GM13977 (cell line): ENCODE results near the gene ABHD8.
A peak's percentile ranks its signal among the peaks of the same experiment; 100 is the strongest.

Experiments used
- DNase-seq: peaks from one replicate; pipeline ENCODE4 v3.0.0; 2012; ENCODE audit warnings: low spot score
- in situ Hi-C: fragments of 300-500 bp; cut with MboI; formaldehyde crosslinking; loops from one replicate; pipeline ENCODE4 v1.12.0; 2022; ENCODE audit warnings: low sequenced_read_pairs, low pct_unique_long_range_greater_than_20kb, mixed read lengths, inconsistent platforms; ENCODE audit not compliant: unreplicated experiment
- TF ChIP-seq, protein P1 (sequence below): IDR thresholded peaks from 2 replicates; pipeline ENCODE4 v1.5.1; 2012; ENCODE audit warnings: mild to moderate bottlenecking, control low read depth; ENCODE audit not compliant: insufficient read depth; ENCODE audit errors: extremely low read depth, missing control alignments

ABHD8 gene

GRCh38 chr19:17325881-17326594, 22.8 kb upstream of the ABHD8 start:
- TF ChIP-seq, protein P1, sequence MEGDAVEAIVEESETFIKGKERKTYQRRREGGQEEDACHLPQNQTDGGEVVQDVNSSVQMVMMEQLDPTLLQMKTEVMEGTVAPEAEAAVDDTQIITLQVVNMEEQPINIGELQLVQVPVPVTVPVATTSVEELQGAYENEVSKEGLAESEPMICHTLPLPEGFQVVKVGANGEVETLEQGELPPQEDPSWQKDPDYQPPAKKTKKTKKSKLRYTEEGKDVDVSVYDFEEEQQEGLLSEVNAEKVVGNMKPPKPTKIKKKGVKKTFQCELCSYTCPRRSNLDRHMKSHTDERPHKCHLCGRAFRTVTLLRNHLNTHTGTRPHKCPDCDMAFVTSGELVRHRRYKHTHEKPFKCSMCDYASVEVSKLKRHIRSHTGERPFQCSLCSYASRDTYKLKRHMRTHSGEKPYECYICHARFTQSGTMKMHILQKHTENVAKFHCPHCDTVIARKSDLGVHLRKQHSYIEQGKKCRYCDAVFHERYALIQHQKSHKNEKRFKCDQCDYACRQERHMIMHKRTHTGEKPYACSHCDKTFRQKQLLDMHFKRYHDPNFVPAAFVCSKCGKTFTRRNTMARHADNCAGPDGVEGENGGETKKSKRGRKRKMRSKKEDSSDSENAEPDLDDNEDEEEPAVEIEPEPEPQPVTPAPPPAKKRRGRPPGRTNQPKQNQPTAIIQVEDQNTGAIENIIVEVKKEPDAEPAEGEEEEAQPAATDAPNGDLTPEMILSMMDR = no peak
- in situ Hi-C loops = no loop called here
- DNase-seq = no peak

- no peak for DNase-seq
- TF ChIP-seq, protein P1 = no peak
- in situ Hi-C loops = no loop called here
These were observed 21.9 kb upstream of the ABHD8 start for GRCh38 chr19:17325133-17325532.

DNA sequence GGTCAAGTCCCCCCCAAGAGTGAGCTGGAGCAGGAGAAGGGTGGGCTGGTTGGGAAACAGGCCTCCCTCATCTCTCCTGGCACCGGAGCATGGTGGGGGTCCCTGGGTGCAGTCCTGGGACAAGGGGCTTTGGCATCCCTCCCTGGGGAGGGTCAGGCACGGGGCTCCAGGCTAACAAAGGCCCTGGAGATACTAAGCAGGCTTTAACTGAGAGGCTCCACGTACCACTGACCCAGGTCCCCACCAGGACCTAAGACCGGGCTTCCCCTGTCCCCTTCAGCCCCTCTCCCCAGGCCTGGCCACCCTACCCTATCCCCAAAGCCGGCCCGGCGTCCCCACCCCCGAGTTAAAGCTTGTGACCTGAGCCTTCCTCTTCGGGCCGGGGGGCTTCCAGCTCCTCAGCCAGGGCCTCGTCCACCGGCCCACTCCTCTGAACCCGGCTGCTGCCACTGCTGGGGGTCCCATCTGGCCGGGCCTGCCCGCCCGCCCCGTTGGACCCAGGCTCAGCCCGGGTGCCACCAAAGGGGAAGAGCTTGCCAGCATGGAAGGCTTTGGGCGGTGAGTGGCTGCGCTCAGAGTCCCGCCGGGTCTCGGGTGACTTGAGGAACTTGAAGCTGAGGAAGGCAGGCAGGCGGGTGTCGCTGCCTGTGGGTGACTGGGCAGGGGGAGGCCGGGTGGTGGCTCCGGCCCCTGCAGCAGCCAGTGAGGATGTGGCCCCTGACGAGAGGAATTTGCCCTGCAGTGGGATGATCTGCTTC, 21.3 kb upstream of the ABHD8 start:
- in situ Hi-C loops = no loop called here
- TF ChIP-seq, protein P1 = no peak
- peak; percentile 41 for DNase-seq

DNA sequence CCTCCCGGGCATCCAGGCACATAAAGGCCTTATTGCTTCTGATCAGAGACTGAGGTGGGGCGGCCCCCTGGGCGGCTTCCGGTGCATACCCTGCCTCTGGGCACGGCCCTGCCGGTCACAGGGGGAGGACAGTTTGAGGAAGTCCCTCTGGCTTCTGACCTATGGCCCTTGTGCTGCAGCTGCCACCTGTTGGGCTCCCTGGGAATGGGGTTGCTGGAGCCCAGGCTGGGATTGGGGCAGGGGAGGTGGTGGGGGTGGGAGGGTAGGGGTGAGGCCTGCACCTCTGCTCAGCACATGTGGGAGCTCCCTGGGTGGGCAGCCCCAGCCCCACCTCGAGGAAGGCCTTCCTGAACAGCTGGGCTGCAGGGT, 20.7 kb upstream of the ABHD8 start:
- in situ Hi-C loops = no loop called here
- DNase-seq = peak; percentile 72

GRCh38 chr19:17323300-17323963, 20.2 kb upstream of the ABHD8 start:
- peak; percentile 53 for DNase-seq

More for the DNA sequence above, 20.7 kb upstream of the ABHD8 start:
- TF ChIP-seq, protein P1 = peak; percentile 8

GRCh38 chr19:17322854-17323253, 19.6 kb upstream of the ABHD8 start:
- TF ChIP-seq, protein P1 = no peak
- in situ Hi-C loops = no loop called here
- no peak for DNase-seq

More at GRCh38 chr19:17323300-17323963, 20.2 kb upstream of the ABHD8 start:
- TF ChIP-seq, protein P1 = no peak
- in situ Hi-C loops = no loop called here
